Activated CD4-positive, alpha-beta T cell treated with anti-CD3 and anti-CD28 coated beads, Interleukin-2, amount 50 U/mL, for 24 hours (primary cell): ENCODE data around the gene PGAP3.

Source experiments
- DNase-seq, 2 donors: peaks; one replicate each; pipeline ENCODE4 v3.0.0-alpha.2; 2020; ENCODE audit warnings: low read depth in 1 of 2, low spot score in 1 of 2

PGAP3 gene

DNA sequence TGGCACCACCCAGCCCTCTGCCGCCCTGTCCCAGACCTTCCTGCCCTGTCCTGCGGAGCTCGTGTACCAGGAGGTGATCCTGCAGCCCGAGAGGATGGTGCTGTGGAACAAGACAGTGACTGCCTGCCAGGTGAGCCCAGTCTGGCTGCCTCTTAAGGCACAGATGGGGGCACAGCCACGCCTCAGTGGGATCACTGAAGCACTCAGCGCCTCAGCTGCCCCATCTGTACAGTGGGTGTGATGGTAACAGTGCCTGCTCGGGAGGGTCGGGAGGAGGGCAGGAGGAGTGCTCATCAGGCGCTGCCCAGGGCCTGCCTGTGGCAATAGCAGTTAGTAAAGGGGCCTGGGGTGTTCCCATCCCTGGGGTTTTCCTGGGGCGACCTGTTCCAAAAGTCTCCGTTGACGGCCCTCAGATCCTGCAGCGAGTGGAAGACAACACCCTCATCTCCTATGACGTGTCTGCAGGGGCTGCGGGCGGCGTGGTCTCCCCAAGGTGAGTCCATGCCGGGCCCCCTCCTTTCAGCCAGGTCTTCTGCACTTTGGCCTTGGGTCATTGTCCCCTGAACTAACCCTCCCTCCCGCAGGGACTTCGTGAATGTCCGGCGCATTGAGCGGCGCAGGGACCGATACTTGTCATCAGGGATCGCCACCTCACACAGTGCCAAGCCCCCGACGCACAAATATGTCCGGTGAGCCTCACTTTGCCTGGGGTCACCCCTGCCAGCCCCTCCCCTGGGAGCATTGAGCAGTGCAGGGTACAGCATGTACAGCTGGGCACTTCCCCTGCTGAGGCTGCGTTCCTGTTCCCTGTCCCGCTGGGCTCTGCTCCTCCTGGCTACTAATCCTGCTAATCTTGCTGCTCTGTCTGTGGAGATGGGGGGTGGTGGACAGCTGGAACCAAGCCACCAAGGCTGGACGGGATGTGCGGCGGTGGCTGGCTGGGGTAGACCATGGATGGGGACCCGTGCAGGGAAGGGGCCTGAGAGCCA is 27.2 kb downstream of the PGAP3 start:
- DNase-seq, result no peak

DNA sequence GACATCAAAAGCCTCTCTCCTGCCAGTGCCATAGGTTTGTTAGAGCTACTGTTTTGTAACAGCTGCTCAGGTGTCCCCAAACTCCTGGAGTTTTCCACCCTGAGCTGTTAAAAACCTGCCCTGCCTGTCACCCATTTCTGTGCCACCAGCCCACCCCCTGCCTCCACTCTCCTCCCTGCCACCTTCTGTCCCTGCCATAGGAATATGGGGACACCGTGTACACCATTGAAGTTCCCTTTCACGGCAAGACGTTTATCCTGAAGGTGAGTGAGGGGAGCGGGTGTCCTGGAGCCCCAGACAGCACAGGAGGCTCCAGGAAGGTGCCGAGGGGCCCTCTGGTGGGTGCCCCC is 27.9 kb downstream of the PGAP3 start:
- DNase-seq, result no peak

- no peak for DNase-seq
Measured at GRCh38 chr17:39659279-39660010, 28.4 kb downstream of the PGAP3 start.

- no peak for DNase-seq
Measured at GRCh38 chr17:39658760-39659159, 29.1 kb downstream of the PGAP3 start.

DNA sequence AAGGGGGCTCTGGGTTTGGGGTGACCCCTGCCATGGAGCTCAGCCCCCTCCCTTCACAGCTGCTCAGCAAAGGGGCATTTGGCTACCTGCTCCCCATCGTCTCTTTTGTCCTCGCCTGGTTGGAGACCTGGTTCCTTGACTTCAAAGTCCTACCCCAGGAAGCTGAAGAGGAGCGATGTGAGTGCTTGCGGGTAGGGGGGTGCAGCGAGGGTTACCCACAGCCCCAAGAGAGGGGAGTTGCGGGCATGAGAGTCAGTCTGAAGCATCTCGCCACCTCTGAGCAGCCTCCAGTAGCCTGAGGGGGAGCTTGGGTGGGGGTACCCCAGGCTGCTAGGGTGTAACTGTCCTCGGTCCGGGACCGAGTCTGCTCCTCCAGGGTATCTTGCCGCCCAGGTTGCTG is 29.5 kb downstream of the PGAP3 start:
- DNase-seq, result no peak

GRCh38 chr17:39655105-39655504 is 32.8 kb downstream of the PGAP3 start:
- DNase-seq, result no peak

DNA sequence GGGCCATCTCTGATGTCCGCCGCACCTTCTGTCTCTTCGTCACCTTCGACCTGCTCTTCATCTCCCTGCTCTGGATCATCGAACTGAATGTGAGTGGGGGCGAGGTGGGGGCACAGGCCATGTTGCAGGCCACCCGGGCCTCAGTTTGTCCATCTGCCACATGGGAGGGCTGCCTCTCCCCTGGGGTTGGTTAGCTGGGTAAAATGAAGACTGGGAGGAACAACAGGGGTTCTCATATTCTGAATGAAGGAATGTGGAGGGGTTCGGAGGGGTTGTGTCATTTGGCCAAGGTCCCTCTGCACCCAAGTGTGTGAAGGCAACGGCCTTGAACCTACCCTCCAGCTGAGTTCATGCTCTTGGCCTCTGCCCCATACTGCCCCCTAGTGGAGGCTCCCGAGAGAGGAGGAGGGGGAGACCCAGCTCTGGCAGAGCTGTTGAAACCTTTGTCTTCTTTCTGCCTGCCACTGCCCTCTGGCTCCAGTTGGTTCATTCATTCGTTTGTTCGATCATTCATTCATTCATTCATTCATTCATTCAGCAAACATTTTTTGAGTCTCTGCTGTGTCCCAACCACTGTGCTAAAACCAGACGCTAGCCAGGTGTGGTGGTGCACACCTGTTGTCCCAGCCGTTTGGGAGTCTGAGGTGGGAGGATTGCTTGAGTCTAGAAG is 34.1 kb downstream of the PGAP3 start:
- peak; percentile 68 to 75 for DNase-seq

- no peak for DNase-seq
Measured at GRCh38 chr17:39653316-39653661, 34.6 kb downstream of the PGAP3 start.

GRCh38 chr17:39652587-39653315 is 35.1 kb downstream of the PGAP3 start:
- DNase-seq, result no peak

DNA sequence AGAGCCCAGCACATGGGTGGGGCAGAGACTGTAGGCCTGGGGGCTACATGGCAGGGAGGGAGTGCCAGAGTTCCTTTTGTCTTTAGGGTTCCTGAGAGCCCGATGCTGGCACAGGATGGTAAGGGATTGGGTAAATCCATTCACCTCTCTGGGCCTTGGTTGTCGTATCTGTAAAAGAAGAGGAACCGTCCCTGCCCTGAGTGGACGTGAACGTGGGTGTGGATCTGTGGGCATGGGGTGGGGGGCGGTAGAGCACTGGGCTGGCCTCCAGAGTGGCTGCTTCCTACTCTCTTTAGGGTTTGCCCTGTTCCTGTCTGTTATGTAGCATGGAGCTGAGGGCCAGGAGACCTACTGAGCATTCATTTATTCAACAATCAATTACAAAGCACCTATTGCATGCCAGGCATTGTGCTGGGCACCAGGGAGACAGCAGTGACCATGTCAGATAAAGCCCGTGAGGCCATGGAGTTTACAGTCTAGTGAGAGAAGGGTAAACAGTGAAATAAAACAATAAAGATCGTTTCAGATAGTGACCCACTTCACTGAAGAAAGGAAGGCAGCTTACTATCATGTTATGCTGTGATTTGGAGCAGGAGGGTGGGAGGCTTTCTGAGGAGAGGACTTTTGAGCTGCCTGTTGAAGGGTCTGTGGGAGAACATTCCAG is 35.8 kb downstream of the PGAP3 start:
- DNase-seq, result no peak

- no peak for DNase-seq
Measured at GRCh38 chr17:39650121-39650579, 37.7 kb downstream of the PGAP3 start.

DNA sequence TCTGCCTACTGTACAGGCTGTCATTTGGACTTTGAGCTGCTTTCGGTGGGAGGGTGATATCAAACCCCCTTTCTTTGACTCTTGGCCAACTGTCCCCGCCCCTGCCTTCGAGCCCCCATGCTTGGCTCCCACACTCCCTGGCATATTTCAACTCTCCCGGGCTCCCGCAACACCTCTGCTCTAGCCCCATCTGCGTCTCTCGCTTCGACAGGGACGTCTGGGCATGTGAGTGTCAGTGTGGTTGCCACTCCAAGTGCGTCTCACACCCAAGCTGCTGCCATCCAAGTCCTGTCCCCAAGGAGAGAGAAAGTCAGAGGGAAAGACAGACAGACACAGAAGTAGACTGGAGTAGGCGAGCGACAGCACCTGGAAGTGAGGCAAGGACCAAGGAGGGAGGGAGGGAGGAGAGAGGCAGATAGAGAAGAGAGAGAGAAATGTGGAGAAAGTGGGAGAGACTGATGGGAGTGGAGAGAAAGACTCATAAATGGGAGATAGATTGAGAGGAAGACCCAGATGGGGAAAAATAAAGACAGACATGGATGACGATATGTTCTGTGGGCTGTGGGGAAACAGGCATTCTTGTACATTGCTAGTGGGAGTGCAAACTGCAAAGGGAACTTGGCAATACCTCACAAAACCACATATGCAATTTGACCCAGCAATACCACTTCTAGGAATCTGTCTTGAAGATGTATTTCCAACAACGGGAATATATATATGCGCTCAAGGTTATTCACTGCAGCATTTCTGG is 39.1 kb downstream of the PGAP3 start:
- no peak for DNase-seq

- DNase-seq, result no peak
Measured at GRCh38 chr17:39647256-39647655, 40.6 kb downstream of the PGAP3 start.

DNA sequence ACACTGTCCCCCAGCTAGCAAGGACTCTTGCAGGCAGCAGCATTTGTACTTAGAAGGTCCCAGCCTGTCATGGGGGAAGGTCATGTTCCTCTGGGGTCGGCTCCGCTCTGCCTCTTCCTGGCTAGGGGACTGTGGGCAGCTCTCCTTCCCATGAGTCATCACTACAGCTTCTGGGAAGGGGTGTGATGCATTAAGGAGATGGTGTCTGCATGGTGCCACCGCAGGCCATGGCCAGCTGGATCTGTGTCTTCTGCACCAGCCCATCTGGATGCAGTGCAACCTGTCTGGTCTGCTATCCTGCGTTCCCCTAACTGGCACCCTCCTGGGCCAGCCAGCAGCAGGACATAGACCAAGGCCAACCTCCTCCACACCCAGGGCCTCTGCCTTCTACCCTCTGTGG is 44.6 kb downstream of the PGAP3 start:
- no peak for DNase-seq

- no peak for DNase-seq
Measured at GRCh38 chr17:39642291-39643074, 45.4 kb downstream of the PGAP3 start.

DNA sequence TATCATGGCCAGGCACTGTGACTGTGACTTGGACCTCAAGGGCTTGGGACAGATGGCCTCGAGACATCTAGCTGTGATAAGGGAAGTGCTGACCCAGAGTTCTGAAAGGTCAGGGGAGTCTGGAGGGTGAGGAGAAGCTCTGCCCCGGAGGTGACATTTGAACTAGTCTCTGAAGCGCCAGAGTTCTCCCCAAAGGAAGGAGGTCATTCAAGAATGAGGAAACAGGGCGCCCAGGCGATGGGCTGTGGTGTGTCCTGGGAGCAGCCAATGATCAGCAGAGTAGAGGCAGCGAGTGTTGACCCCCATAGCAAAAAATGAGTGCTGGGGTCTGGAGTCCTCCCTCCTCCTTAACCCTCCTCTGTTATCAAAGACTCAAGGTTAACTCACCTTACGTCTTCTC is 46.0 kb downstream of the PGAP3 start:
- no peak for DNase-seq

DNA sequence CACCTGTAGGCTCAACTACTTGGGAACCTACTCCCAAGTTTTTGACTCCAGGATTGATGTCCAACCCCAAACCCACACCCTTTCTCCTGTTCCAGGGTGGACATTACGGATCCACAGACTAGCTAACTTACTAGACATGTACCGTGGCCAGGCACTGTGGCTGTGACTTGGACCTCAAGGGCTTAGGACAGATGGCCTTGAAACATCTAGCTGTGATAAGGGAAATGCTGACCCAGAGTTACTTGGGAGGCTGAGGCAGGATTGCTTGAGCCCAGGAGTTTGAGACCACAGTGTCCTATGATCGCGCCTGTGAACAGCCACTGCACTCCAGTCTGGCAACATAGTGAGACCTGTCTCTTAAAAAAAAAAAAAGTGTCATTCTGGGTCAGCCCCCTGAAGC is 46.8 kb downstream of the PGAP3 start:
- no peak for DNase-seq

- no peak for DNase-seq
Measured at GRCh38 chr17:39640591-39641031, 47.2 kb downstream of the PGAP3 start.
